HepG2 (cell line): ENCODE measurements around the gene USP32. TPM values are rescaled to one million over a fixed set of nuclear protein-coding genes. Genes with fewer than 3 reads are reported as not detected.

Source experiments
- ARID4A ChIP-seq: sonication (generic); formaldehyde crosslinking; IDR thresholded peaks from 2 replicates; pipeline ENCODE4 v1.5.0; 2020; ENCODE audit warnings: mild to moderate bottlenecking, missing genetic modification reagents, borderline replicate concordance
- ARID5B ChIP-seq: IDR thresholded peaks from 2 replicates; pipeline ENCODE4 v1.4.0; 2020; ENCODE audit warnings: mild to moderate bottlenecking, missing genetic modification reagents
- CREM ChIP-seq, 2 experiments: sonication (generic) in 1 of 2; formaldehyde crosslinking in 1 of 2; IDR thresholded peaks; 2 replicates each; pipeline versions ENCODE4 v1.4.0 to v1.6.1; 2016 to 2020; ENCODE audit warnings: antibody characterized with exemption in 1 of 2, mild to moderate bottlenecking in 1 of 2, missing genetic modification reagents in 1 of 2
- GABPA ChIP-seq, 2 experiments: IDR thresholded peaks; 2 replicates each; pipeline ENCODE4 v1.6.1; 2011 to 2016; ENCODE audit warnings: low read depth in 2 of 2, low read length in 1 of 2, missing biosample characterization in 1 of 2, missing genetic modification characterization in 1 of 2
- GATA4 ChIP-seq: sonication (generic); IDR thresholded peaks from 2 replicates; pipeline ENCODE4 v1.6.1; 2016; ENCODE audit warnings: antibody characterized with exemption, low read depth, borderline replicate concordance
- KLF6 ChIP-seq: IDR thresholded peaks from 2 replicates; pipeline ENCODE4 v1.8.0; 2016; ENCODE audit warnings: missing biosample characterization, missing genetic modification reagents
- MIXL1 ChIP-seq: IDR thresholded peaks from 2 replicates; pipeline ENCODE4 v1.6.1; 2016
- NKX3-1 ChIP-seq: sonication (generic); formaldehyde crosslinking; IDR thresholded peaks from 2 replicates; pipeline ENCODE4 v1.5.0; 2020; ENCODE audit warnings: missing genetic modification reagents
- ONECUT2 ChIP-seq: sonication (generic); formaldehyde crosslinking; IDR thresholded peaks from 2 replicates; pipeline ENCODE4 v1.4.0; 2020; ENCODE audit warnings: missing genetic modification reagents
- PCBP2 ChIP-seq: fragments of 200-400 bp; formaldehyde crosslinking; optimal IDR thresholded peaks from 2 replicates; pipeline ENCODE3; 2018; ENCODE audit warnings: low read length, low read depth; ENCODE audit not compliant: poor library complexity, severe bottlenecking
- RAD51 ChIP-seq: fragments of 450-650 bp; IDR thresholded peaks from 2 replicates; pipeline ENCODE4 v1.6.1; 2016; ENCODE audit warnings: borderline replicate concordance
- SETDB1 ChIP-seq: sonication (generic); formaldehyde crosslinking; IDR thresholded peaks from 2 replicates; pipeline ENCODE4 v1.5.1; 2020; ENCODE audit warnings: missing genetic modification reagents, mild to moderate bottlenecking, borderline replicate concordance
- SMARCC2 ChIP-seq: fragments of 450-650 bp; IDR thresholded peaks from 2 replicates; pipeline ENCODE4 v1.6.1; 2017; ENCODE audit warnings: antibody characterized with exemption, mild to moderate bottlenecking
- TBX3 ChIP-seq: fragments of 450-650 bp; IDR thresholded peaks from 2 replicates; pipeline ENCODE4 v1.6.1; 2017; ENCODE audit warnings: antibody characterized with exemption, mild to moderate bottlenecking, inconsistent platforms, borderline replicate concordance
- ZNF142 ChIP-seq: sonication (generic); formaldehyde crosslinking; IDR thresholded peaks from 2 replicates; pipeline ENCODE4 v1.4.0; 2020; ENCODE audit warnings: missing genetic modification reagents
- polyA plus RNA-seq, 8 experiments: library from polyadenylated mRNA; depleted of rRNA in 3 of 8; stranded (reverse) in 7 of 8; unstranded in 1 of 8; fragments of >200 nt; fragmentation: Illumina TruSeq in 4 of 8; extraction: Trizol in 4 of 8; gene quantifications; 2 replicates each; pipeline versions ENCODE4 v1.2.1 to v1.2.3, GENCODE V29; 2011 to 2016; ENCODE audit warnings: low read depth in 4 of 8, missing spikeins in 1 of 8, mixed read lengths in 1 of 8; ENCODE audit not compliant: insufficient read depth in 1 of 8
- total RNA-seq, 5 experiments: library from RNA; depleted of rRNA; stranded (reverse); fragments of >200 nt; fragmentation: Illumina TruSeq; extraction: Trizol; gene quantifications; 2 replicates each; pipeline ENCODE4 v1.2.3, GENCODE V29; 2016; ENCODE audit warnings: low read depth in 1 of 5

The USP32 gene
- total and polyA plus RNA-seq, 2 of the 13 experiments (the other 11 are each of a cell fraction or from before 2014, with no cell fraction given), result 24.9 to 39.9 TPM

GRCh38 chr17:60371818-60372510 lies 20.0 kb downstream of the USP32 start (continued):
- TF ChIP-seq ARID5B (CRISPR knock-in tag) (peak; percentile 69), SETDB1 (CRISPR knock-in tag) (no peak), ZNF142 (no peak), ARID4A (no peak), SMARCC2 (0 out of 2 replicates have a peak, but pooled peaks have one; percentile 5), TBX3 (peak; percentile 21; the same call in 1 of the 2 replicates), PCBP2 (no peak), GABPA (IDR thresholded peaks at IDR 0.05; ENCODE audit: low read depth, low read length) (no peak), GABPA (CRISPR knock-in tag; IDR thresholded peaks at IDR 0.05; ENCODE audit: low read depth) (no peak), MIXL1 (0 out of 2 replicates have a peak, but pooled peaks have one; percentile 22), GATA4 (no peak), NKX3-1 (CRISPR knock-in tag) (no peak), KLF6 (0 out of 2 replicates have a peak, but pooled peaks have one; percentile 39), CREM (IDR thresholded peaks at IDR 0.05) (peak; percentile 45; the same call in 1 of the 2 replicates), CREM (CRISPR knock-in tag; IDR thresholded peaks at IDR 0.05) (no peak), ONECUT2 (CRISPR knock-in tag) (peak; percentile 94), RAD51 (no peak)
